SU-DHL-6 (cell line): ENCODE measurements around the gene PDLIM4.

ENCODE experiments used
- CTCF ChIP-seq: fragments of 200-600 bp; sonication (generic); IDR thresholded peaks from one replicate; pipeline ENCODE4 v1.5.1; 2017; ENCODE audit warnings: antibody characterized with exemption, mild to moderate bottlenecking, low read length, moderate library complexity; ENCODE audit not compliant: insufficient read depth, poor library complexity, severe bottlenecking
- EZH2phosphoT487 ChIP-seq: fragments of 200-600 bp; sonication (generic), shearing (Covaris generic); conservative IDR thresholded peaks from 2 replicates; pipeline ENCODE4 v1.6.1; 2018; ENCODE audit warnings: mild to moderate bottlenecking, antibody characterized with exemption, low read length, moderate library complexity, mixed read lengths

GRCh38 chr5:132277971-132278853 is 20.7 kb downstream of the PDLIM4 start:
- TF ChIP-seq CTCF = no peak
- TF ChIP-seq EZH2phosphoT487 = no peak
